A673 (cell line): ENCODE data around the gene DSCAML1. TPM values are rescaled to one million over a fixed set of nuclear protein-coding genes. Genes with fewer than 3 reads are reported as not detected.

Source experiments
- BruUV-seq: library from RNA; stranded (reverse); fragments of 400-500 nt; replicated peaks from 2 replicates; lab custom pipeline; 2021; lab: Mats Ljungman, UMichigan
- CTCF ChIA-PET: fragments of 300-600 bp; sonication (Branson Sonifier 250); formaldehyde crosslinking; loops from one replicate; lab custom pipeline; 2022; ENCODE audit warnings: antibody characterized with exemption; lab: Charles Lee
- POLR2A ChIA-PET: fragments of 300-600 bp; sonication (Branson Sonifier 250); formaldehyde crosslinking; loops from one replicate; lab custom pipeline; 2022; ENCODE audit warnings: antibody characterized with exemption; ENCODE audit not compliant: low non-redundant PET; lab: Charles Lee
- DNase-seq: peaks from one replicate; pipeline ENCODE4 v3.0.0-alpha.2; 2015; ENCODE audit warnings: low spot score
- H3K27ac ChIP-seq: fragments of 200-600 bp; sonication (generic); 2 replicates; pipeline ENCODE4 v1.5.1; 2016; ENCODE audit warnings: mixed run types, low read depth, mild to moderate bottlenecking, mixed read lengths, antibody characterized with exemption, low read length; ENCODE audit not compliant: poor library complexity, severe bottlenecking
- H3K27me3 ChIP-seq: fragments of 200-600 bp; sonication (generic); replicated peaks from 2 replicates; pipeline ENCODE4 v1.6.1; 2017; ENCODE audit warnings: mixed run types, low read depth, mild to moderate bottlenecking, mixed read lengths, antibody characterized with exemption, low read length; ENCODE audit not compliant: insufficient read depth, poor library complexity
- H3K36me3 ChIP-seq: fragments of 200-600 bp; sonication (generic); 2 replicates; pipeline ENCODE4 v1.6.1; 2016; ENCODE audit warnings: mixed run types, mild to moderate bottlenecking, mixed read lengths, antibody characterized with exemption, low read length; ENCODE audit not compliant: insufficient read depth, poor library complexity, severe bottlenecking
- H3K4me1 ChIP-seq: fragments of 200-600 bp; sonication (generic); 2 replicates; pipeline ENCODE4 v1.6.1; 2017; ENCODE audit warnings: mixed run types, mild to moderate bottlenecking, mixed read lengths, antibody characterized with exemption, low read length; ENCODE audit not compliant: insufficient read depth, poor library complexity, severe bottlenecking
- H3K4me3 ChIP-seq: fragments of 200-600 bp; sonication (generic); 2 replicates; pipeline ENCODE4 v1.5.1; 2016; ENCODE audit warnings: low read depth, mixed run types, mild to moderate bottlenecking, mixed read lengths, low read length; ENCODE audit not compliant: poor library complexity, severe bottlenecking
- H3K9me3 ChIP-seq: fragments of 200-600 bp; sonication (generic); 2 replicates; pipeline ENCODE4 v1.6.1; 2016; ENCODE audit warnings: mixed run types, low read depth, mild to moderate bottlenecking, mixed read lengths, antibody characterized with exemption, low read length; ENCODE audit not compliant: poor library complexity, severe bottlenecking
- CTCF ChIP-seq: fragments of 300-800, 200-600 bp; sonication (generic); conservative IDR thresholded peaks from 2 replicates; pipeline ENCODE4 v1.5.1; 2017; ENCODE audit warnings: low read depth, mild to moderate bottlenecking, antibody characterized with exemption, low read length, moderate library complexity, mixed read lengths
- EZH2 ChIP-seq: fragments of 200-600 bp; sonication (generic); IDR thresholded peaks from 2 replicates; pipeline ENCODE4 v1.6.1; 2017; ENCODE audit warnings: borderline replicate concordance, low read depth, mild to moderate bottlenecking, mixed read lengths, antibody characterized with exemption, low read length; ENCODE audit not compliant: poor library complexity, severe bottlenecking
- intact Hi-C: fragments of 100-400 bp; cut with micrococcal nuclease; formaldehyde crosslinking; loops from one replicate; pipeline ENCODE4 v1.10.0; 2022; ENCODE audit not compliant: unreplicated experiment
- total RNA-seq: library from RNA; stranded (reverse); gene quantifications from 2 replicates; pipeline ENCODE4 v1.2.3, GENCODE V29; 2021

The DSCAML1 gene
- total RNA-seq, 1 experiment from 2014 or later = not detected

- Histone ChIP-seq H3K4me1 (no peaks in the 10 kb centered on the region), H3K36me3 (peaks cover 6% of the 10 kb centered on the region), H3K4me3 (no peak overlapping the region), H3K27ac (no peak overlapping the region), H3K9me3 (no peaks in the 10 kb centered on the region), H3K27me3 (no peaks in the 10 kb centered on the region)
- TF ChIP-seq EZH2 (no peak), CTCF (no peak)
- no peak for DNase-seq
- intact Hi-C loops = no loop called here
- ChIA-PET POLR2A (no interaction called here), CTCF (no interaction called here)
- BruUV-seq = no TSS peak
These were observed 411.5 kb downstream of the DSCAML1 start for GRCh38 chr11:117385471-117385870.

DNA sequence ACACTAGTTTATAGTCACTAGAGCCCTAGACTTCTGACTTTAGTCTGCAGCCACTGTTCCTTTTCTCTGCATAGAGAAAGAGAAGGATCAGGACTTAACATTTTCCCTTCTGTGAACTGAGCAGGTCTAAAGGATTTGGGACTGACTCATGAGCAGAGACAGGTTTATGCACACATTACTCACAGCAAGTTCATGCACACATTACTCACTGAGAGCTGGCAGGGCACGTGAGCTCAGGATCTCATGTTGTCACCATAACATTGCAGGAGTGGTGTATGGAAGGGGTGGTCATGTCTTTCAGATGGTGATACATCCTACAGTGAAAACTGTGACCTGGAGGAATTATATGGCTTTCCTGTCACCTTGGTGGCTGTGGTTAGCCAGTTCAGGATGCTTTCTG, 413.0 kb downstream of the DSCAML1 start:
- POLR2A ChIA-PET = no interaction called here
- CTCF ChIA-PET = no interaction called here
- intact Hi-C loops = no loop called here
- DNase-seq = no peak
- no peaks in the 10 kb centered on the region for H3K27me3 ChIP-seq
- no peak overlapping the region for H3K27ac ChIP-seq
- no peak for TF ChIP-seq EZH2
- no peak for TF ChIP-seq CTCF
- no TSS peak for BruUV-seq
- peaks cover 6% of the 10 kb centered on the region for H3K36me3 ChIP-seq
- H3K4me3 ChIP-seq = no peak overlapping the region
- no peaks in the 10 kb centered on the region for H3K4me1 ChIP-seq
- H3K9me3 ChIP-seq = no peaks in the 10 kb centered on the region

DNA sequence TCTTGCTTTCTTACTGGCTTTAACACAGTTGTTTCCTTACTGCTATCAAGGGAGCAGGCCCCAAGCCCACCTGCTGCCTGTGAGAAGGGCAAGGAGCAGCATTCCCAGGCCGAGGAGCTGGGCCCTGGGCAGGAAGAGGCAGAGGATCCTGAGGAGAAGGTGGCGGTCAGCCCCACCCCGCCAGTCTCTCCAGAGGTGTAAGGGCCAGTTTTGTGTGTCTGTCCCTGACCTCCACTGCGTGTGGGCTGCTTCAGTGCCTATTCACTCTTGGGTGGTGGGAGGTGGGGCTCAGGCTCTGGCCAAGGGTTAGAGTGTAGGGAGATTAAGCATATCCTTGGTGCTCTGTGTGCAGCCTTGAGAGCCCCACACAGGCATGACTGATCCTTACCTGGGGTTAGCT, 414.3 kb downstream of the DSCAML1 start:
- Histone ChIP-seq H3K27ac (no peak overlapping the region), H3K9me3 (no peaks in the 10 kb centered on the region), H3K4me1 (no peaks in the 10 kb centered on the region), H3K27me3 (no peaks in the 10 kb centered on the region), H3K36me3 (peaks cover 6% of the 10 kb centered on the region), H3K4me3 (no peak overlapping the region)
- CTCF ChIA-PET = no interaction called here
- intact Hi-C loops = no loop called here
- POLR2A ChIA-PET = no interaction called here
- no TSS peak for BruUV-seq
- no peak for DNase-seq
- TF ChIP-seq CTCF = no peak
- TF ChIP-seq EZH2 = no peak
